COR-L47 (cell line): Measurements from ENCODE around the gene IQGAP1.
"Not testable (repeated sequence)": the region's sequence is repeated elsewhere in the genome, so short reads cannot be mapped to it uniquely, and the experiment has no call there.

Source experiments
- DNase-seq: peaks from one replicate; lab custom pipeline; 2025; lab: John Stamatoyannopoulos, UW

The IQGAP1 gene, protein sequence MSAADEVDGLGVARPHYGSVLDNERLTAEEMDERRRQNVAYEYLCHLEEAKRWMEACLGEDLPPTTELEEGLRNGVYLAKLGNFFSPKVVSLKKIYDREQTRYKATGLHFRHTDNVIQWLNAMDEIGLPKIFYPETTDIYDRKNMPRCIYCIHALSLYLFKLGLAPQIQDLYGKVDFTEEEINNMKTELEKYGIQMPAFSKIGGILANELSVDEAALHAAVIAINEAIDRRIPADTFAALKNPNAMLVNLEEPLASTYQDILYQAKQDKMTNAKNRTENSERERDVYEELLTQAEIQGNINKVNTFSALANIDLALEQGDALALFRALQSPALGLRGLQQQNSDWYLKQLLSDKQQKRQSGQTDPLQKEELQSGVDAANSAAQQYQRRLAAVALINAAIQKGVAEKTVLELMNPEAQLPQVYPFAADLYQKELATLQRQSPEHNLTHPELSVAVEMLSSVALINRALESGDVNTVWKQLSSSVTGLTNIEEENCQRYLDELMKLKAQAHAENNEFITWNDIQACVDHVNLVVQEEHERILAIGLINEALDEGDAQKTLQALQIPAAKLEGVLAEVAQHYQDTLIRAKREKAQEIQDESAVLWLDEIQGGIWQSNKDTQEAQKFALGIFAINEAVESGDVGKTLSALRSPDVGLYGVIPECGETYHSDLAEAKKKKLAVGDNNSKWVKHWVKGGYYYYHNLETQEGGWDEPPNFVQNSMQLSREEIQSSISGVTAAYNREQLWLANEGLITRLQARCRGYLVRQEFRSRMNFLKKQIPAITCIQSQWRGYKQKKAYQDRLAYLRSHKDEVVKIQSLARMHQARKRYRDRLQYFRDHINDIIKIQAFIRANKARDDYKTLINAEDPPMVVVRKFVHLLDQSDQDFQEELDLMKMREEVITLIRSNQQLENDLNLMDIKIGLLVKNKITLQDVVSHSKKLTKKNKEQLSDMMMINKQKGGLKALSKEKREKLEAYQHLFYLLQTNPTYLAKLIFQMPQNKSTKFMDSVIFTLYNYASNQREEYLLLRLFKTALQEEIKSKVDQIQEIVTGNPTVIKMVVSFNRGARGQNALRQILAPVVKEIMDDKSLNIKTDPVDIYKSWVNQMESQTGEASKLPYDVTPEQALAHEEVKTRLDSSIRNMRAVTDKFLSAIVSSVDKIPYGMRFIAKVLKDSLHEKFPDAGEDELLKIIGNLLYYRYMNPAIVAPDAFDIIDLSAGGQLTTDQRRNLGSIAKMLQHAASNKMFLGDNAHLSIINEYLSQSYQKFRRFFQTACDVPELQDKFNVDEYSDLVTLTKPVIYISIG (N-terminal part only)

DNA sequence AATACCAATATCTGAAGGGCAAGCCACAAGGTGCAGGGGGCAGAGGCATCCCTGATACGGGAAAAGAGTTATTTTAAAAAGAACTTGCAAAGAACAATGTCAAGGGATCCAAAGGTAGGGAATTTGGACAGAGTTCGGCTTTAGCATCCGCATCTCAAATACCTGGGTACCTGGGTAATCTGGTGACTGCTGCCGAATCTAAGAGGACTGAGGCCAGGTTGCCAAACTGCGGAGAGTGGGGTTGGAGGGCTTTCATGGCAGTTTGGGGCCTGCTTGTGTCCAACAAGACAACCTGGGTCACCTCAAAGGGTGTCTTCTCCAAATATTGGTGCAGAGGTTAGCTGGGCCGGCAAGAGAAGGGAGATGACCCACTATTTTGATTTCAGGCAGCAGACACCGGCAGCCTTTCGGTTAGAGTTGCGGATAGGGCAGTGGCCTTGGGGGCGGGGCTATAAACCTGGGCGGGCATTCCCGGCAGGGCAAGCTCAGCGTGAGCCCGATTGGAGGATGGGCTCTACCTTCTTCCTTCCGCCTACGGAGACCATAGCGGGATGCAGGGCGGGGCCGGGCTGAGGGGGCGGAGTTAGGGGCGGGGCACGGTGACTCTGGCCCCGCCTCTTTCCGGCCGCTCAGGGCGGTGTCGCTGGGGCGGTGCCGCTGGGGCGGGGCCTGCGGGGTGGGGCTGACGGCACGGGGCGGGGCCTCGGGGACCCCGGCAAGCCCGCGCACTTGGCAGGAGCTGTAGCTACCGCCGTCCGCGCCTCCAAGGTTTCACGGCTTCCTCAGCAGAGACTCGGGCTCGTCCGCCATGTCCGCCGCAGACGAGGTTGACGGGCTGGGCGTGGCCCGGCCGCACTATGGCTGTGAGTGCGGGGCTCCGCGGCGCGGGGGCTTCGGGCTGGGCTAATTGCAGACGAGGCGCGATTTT is at the start of gene IQGAP1:
Gene IQGAP1 (plus strand): TSS at position 709 of the 928 bp plus-strand sequence. CDS start 100 bp downstream, at position 809.
- peak; percentile 95 for DNase-seq

DNA sequence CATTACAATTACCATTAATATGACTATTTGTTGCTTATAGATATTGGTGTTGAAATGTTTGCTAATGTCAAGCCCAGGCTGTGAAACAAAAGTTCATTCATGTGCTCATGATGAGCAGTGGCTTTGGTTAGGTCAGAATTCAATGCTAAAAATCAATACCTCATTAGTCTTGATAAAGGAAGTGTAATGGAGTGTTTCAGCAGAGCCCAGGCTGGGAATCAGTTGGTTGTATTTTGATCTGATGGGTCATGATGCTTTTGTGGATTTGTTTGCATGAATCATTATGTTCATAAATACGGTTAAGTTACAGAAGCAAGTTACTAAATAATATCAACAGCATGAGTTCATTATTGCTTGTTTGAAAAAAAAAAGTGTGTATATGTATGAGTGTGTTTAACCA is 49.5 kb upstream of the IQGAP1 start:
- no peak for DNase-seq

- DNase-seq, result peak; percentile 28
Measured at GRCh38 chr15:90340345-90340744, 47.7 kb upstream of the IQGAP1 start.

- no peak for DNase-seq
Measured at GRCh38 chr15:90343302-90343790, 44.7 kb upstream of the IQGAP1 start.

DNA sequence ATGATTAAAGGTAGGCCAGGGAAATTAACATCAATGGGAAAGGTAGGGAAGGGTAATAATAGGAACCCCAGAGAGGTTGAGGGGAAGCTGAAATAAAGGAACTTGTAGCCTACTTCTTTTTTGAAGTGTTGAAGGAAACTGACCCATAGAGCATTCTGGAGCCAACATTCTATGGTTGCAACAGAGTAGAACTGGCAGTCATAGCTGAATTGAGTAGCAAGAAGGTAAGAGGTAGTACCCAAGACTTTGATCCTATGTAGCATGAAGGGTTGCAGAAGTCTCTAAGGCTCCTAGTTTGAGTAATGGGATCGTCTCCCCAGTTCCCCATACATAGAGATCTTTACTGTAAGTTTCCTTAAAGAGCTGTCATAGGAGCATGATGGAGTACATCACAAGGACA is 43.4 kb upstream of the IQGAP1 start:
- DNase-seq, result no peak

GRCh38 chr15:90345857-90346256 is 42.2 kb upstream of the IQGAP1 start:
- no peak for DNase-seq

DNA sequence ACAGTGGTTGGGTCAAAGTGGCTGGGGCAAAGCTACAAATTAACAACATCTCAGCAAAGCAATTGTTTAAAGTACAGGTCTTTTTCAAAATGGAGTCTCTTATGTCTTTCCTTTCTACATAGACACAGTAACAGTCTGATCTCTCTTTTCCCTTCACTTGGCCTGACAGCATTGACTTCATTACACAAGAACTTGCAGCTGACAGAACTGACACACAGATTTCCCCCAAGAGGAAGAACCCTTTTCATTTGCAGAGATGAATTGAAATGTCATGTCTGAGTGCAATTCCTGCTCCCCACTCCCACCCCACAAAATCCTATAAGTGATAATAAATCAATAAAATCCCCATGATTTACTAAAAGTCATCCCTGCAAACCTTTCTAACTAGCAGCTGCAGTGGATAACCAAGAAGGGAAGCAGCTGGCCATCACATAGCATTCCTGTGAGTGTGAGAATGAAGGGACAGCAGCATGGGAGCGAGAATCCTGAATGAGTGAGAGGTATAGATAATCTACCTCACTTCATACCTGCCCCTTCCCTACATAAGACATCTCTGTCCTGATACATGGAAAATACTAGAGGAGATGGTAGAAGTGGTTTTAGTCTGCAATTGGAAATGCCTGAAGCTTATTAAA is 40.5 kb upstream of the IQGAP1 start:
- not testable (repeated sequence) for DNase-seq

- DNase-seq, result no peak
Measured at GRCh38 chr15:90348456-90348855, 39.6 kb upstream of the IQGAP1 start.

GRCh38 chr15:90349072-90349471 is 39.0 kb upstream of the IQGAP1 start:
- DNase-seq, result no peak

- DNase-seq, result no peak
Measured at GRCh38 chr15:90349821-90350220, 38.2 kb upstream of the IQGAP1 start.

DNA sequence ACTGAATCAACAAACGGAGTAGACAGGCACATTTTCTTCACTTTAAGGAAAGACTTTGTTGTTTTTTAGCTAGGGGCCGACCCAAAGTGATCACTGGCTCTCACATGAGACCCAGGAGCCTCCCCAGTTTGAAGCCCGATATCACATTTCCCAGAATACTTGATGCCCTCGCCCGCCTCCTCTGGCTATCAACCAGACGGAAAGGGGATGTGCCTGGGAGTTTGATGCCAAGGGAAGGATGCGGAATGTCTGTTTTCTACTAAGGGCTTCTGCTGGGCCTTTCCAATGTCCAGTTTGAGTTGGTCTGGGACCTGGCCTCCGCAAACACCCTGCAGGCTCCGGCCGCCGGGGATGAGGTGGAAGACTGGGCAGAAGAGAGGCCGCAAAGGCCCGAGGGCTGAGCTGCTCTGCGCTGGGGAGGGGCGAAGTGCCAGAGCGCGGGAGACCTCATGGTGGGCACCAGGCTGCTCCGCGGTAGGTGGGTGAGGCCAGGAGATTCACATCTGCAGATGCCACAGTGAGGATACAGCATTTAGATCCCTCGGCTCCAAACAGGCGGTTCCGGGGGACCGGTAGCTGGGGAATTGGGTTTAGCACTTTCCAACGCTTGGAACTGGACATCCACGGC is 36.4 kb upstream of the IQGAP1 start:
- DNase-seq, result no peak

DNA sequence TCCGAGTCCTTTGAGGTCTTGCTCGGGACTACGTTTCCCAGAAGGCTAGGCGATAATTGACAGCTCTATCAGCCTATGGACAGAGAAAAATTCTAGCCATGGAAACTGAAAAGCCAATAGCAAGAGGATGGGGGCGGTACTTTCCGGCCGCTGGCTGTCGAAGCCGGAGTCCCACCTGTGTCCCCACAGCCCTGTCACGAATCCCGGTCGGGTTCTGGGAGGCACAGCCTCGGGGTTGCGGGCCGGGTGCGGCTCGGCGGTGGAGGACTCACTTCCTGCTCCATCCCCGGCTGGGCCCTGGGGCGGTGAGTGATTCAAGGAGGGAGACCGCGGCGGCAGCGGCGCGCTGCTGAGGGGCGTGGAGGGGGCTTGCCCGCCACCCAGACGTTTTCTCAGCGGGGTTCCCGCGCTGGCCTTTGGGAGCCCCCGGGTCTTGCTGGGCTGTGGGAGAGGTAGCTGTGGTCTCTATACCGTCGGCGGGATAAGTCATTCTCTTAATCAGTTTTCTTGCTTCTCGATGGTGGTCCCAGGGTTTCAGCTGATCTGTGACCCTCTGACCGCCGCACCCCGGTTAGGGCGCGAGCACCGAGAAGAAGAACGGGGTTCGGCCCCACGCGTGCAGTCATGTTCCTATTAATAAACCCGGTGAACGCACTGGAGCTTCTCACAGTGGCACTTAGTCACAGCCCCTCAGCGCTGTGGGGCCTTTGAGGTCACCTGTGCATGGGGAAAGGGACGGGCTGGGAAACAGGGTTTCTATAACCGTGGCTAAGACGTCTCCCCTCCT is 35.7 kb upstream of the IQGAP1 start, which contains the start of gene ZNF774:
Gene ZNF774 (plus strand): TSS at position 178 of the 787 bp plus-strand sequence. CDS start 2,377 bp downstream, outside the sequence.
- peak; percentile 97 for DNase-seq

DNA sequence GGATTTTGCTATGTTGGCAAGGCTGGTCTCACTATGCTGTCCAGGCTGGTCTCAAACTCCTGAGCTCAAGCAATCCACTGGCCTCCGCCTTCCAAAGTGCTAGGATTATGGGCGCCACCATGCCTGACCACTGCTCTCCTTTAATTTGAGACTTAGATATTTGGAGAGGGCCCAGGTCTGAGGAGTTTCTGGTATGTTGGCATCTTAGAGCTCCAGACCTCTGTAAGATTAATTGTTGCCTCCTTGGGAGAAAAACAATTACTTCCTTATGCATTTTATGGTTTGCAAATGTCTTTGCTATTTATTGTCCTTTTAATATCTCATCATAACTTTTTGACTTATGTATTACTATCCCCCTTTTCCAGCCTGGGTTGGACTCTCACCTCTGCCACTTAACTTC is 33.1 kb upstream of the IQGAP1 start:
- DNase-seq, result no peak

DNA sequence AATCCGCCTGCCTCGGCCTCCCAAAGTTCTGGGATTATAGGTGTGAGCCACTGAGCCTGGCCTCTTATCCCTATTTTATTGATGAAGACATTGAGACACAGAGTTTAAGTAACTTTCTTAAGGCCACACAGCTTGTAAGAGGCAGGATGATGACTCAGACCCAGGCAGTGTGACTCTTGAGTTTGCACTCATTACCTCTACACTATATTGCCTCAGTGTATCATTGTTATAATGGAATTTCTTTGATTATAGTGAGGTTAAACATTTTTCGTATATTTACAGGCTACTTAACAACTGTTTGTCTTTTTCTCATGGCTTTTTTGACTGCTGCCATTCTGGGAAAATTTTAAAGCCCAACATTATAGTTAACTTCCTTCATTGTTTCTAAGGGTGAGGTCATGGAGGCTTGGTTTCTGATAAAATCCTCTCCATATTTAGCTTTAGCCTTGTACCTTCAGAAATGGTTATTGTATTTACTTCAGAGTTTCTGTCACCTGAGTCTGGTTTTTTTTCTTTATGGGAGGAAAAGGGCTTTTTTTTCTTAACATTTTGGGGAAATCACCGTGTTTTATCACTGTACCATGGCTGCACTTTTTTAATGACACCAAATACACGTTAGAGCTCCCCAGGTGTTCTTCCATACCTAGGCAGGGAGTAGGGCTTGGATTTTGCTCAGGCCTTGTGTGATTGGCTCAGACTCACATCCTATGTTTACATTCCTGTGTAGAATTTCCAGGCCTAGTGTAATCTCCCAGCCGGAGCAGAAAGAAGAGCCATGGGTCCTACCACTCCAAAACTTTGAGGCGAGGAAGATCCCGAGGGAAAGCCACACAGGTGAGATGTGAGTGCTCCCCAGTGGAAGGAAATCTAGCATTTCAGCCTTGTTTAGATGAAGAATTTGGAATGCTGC is 29.7 kb upstream of the IQGAP1 start:
- no peak for DNase-seq

GRCh38 chr15:90360746-90361145 is 27.3 kb upstream of the IQGAP1 start:
- no peak for DNase-seq

- DNase-seq, result no peak
Measured at GRCh38 chr15:90362936-90363212, 25.2 kb upstream of the IQGAP1 start.

DNA sequence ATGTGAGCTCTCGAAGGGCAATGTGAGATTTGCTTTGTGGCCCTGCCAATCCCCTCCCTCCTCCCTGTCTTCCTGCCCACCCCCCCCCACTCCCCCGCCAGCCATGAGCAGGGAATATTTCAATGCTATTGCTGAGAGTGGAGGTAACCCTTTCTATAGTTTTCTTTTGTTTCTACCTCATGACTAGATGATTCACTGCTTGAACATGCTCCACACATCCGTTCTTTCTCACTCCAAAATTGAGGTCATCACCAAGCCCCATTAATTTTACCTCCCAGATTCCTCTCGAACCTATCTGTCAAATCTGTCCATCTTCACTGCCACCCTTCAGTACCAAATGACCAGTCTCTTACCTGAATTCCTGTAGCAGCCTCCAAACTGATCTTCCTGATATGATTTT is 23.8 kb upstream of the IQGAP1 start:
- DNase-seq, result no peak

DNA sequence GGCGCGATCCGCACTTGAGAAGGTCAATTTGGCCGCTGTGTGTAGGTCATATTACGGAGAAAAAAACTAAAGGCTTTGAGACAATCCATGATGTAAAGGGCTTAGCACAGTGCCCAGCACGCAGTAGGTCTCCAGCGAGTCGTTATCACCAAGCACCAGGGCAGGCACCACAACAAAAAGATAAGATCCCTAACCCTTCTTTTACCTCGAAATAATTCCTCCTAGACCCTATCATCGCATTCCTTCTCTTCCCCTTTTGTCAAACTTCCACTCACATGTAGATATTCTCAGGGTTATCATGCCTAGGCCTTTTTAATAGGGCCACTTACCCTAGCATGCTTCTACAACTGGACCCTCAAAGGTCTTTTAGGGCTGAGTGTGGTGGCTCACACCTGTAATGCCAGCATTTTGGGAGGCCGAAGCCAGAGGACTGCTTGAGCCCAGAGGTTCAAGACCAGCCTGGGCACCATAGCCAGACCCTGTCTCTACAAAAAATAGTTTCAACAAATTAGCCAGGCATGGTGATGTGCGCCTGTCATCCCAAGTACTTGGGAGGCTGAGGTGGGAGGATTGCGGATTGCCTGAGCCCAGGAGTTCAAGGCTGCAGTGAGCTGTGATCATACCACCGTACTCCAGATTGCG is 22.5 kb upstream of the IQGAP1 start:
- no peak for DNase-seq
